T-cell (primary cell): ENCODE measurements around the gene YWHAB. TPM values are rescaled to one million over a fixed set of nuclear protein-coding genes. Genes with fewer than 3 reads are reported as not detected.
"Not testable (repeated sequence)": the region's sequence is repeated elsewhere in the genome, so short reads cannot be mapped to it uniquely, and the experiment has no call there.

Experiments
- ATAC-seq, 4 experiments: fragments of 200-7000 bp in 3 of 4; fragments of 150-1000 bp in 1 of 4; cut with Tn5 transposase; replicated peaks in 1 of 4; 1 replicate in 3 of 4; 2 replicates in 1 of 4; pipeline ENCODE4 v1.10.0; 2021; ENCODE audit warnings: moderate library complexity in 3 of 4, mild to moderate bottlenecking in 2 of 4, moderate number of reproducible peaks in 1 of 4
- CTCF ChIA-PET, 2 donors: fragments of 300-600 bp; sonication (Branson Sonifier 250); formaldehyde crosslinking; loops; one replicate each; lab custom pipeline; 2022; ENCODE audit warnings: antibody characterized with exemption in 2 of 2; lab: Charles Lee
- POLR2A ChIA-PET, 2 donors: fragments of 300-600 bp; sonication (Branson Sonifier 250); formaldehyde crosslinking; loops; one replicate each; lab custom pipeline; 2022; ENCODE audit warnings: antibody characterized with exemption in 2 of 2; lab: Charles Lee
- DNase-seq, 35 experiments: peaks; one replicate each; pipeline versions ENCODE4 v3.0.0 to v3.0.0-alpha.2; 2013 to 2023
- H3K27ac ChIP-seq: one replicate; pipeline ENCODE4 v1.5.1; 2013; ENCODE audit warnings: low read length
- H3K27me3 ChIP-seq, 2 experiments: replicated peaks in 1 of 2; 1 replicate in 1 of 2; 2 replicates in 1 of 2; pipeline versions ENCODE4 v1.6.1 to v1.7.0; 2013; ENCODE audit warnings: low read length in 1 of 2, mixed read lengths in 1 of 2; ENCODE audit not compliant: control insufficient read depth in 2 of 2, insufficient read depth in 2 of 2; ENCODE audit errors: extremely low read depth in 1 of 2
- H3K36me3 ChIP-seq, 2 donors: 1 replicate in 1 of 2; 2 replicates in 1 of 2; pipeline versions ENCODE4 v1.6.1 to v1.7.0; 2013; ENCODE audit warnings: low read length in 1 of 2; ENCODE audit not compliant: control insufficient read depth in 2 of 2, insufficient read depth in 1 of 2; ENCODE audit errors: extremely low read depth in 1 of 2
- H3K4me1 ChIP-seq, 2 experiments: 1 replicate in 1 of 2; 2 replicates in 1 of 2; pipeline versions ENCODE4 v1.6.1 to v1.7.0; 2013; ENCODE audit warnings: low read length in 2 of 2, mixed read lengths in 1 of 2; ENCODE audit not compliant: insufficient read depth in 2 of 2, control insufficient read depth in 1 of 2; ENCODE audit errors: extremely low read depth in 1 of 2
- H3K4me3 ChIP-seq, 2 donors: 1 replicate in 1 of 2; 2 replicates in 1 of 2; pipeline versions ENCODE4 v1.5.1 to v1.7.0; 2013; ENCODE audit warnings: mild to moderate bottlenecking in 2 of 2, low read length in 1 of 2, moderate library complexity in 1 of 2; ENCODE audit not compliant: control insufficient read depth in 1 of 2; ENCODE audit errors: extremely low read depth in 1 of 2
- H3K9me3 ChIP-seq: 2 replicates; pipeline ENCODE4 v1.7.0; 2013
- H3K27ac Mint-ChIP-seq, 2 donors: one replicate each; pipeline ENCODE4 v1.8.0; 2020 to 2021; ENCODE audit warnings: mild to moderate bottlenecking in 2 of 2, mixed read lengths in 2 of 2
- H3K27me3 Mint-ChIP-seq, 2 donors: one replicate each; pipeline ENCODE4 v1.8.0; 2021 to 2022; ENCODE audit warnings: mixed read lengths in 2 of 2
- H3K36me3 Mint-ChIP-seq: one replicate; pipeline ENCODE4 v1.8.0; 2021; ENCODE audit warnings: mixed read lengths
- H3K4me1 Mint-ChIP-seq, 3 donors: one replicate each; pipeline ENCODE4 v1.8.0; 2020 to 2022; ENCODE audit warnings: mixed read lengths in 3 of 3, mild to moderate bottlenecking in 1 of 3
- H3K4me3 Mint-ChIP-seq, 3 donors: one replicate each; pipeline ENCODE4 v1.8.0; 2020 to 2022; ENCODE audit warnings: mild to moderate bottlenecking in 3 of 3, mixed read lengths in 3 of 3, moderate library complexity in 3 of 3
- H3K9me3 Mint-ChIP-seq, 3 donors: one replicate each; pipeline ENCODE4 v1.8.0; 2020 to 2022; ENCODE audit warnings: mixed read lengths in 3 of 3
- WGBS: methylation state at CpG from one replicate; pipeline ENCODE4 v1.1.5; 2013; ENCODE audit warnings: missing lambda C conversion rate; ENCODE audit not compliant: insufficient coverage; 5-methylcytosine and 5-hydroxymethylcytosine counted together
- total RNA-seq, 35 experiments: library from RNA in 6 of 35; stranded (reverse) in 6 of 35; fragments of 120-200 nt in 1 of 35; gene quantifications; one replicate each; pipeline versions ENCODE4 v1.2.1 to v1.2.4 and lab custom pipeline; 2013 to 2026

YWHAB gene
- total RNA-seq, 5 donors from 2014 or later (not counting 1 experiment from before 2014, with no cell fraction given): 198 to 233 (median 205) TPM

DNA sequence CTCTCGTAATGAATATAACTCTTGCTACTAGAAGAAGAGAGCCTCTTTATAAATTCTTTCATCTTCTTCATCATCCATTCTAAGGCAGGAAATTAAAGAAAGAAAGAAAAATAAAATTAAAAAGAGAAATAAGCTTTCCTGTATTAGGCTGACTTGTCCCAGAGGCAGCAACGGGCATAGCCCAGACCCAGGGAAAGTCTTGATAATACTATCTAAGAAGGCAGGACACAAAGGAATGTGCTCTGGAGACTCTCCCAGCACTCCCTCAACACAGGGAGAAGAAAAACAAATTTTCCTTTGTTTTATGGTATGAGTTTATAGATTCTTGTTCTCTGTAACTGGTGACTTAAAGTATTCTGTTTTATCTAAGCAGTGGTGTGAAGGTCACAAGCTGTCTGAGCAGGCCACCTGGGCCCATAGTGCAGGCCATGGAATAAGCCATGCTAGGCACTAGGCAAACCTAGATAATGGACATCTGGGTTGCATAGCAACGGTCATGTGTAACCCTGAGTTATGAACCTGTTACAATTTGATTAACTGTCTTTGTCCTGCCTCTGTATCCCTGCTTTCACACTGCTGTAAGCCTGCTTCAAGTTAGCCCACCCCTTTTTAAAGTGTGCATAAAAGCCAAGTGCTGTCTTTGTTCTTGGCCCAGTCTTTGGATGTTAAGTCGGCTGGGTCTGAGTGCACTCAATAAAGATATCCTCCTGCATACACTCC lies 22.0 kb upstream of the YWHAB start:
- peaks cover 15 to 29% (median 20%) of the 10 kb centered on the region in 3 donors for H3K4me1 Mint-ChIP-seq
- not testable (repeated sequence) for H3K4me3 ChIP-seq, H3K4me3 Mint-ChIP-seq, H3K27ac ChIP-seq, H3K36me3 Mint-ChIP-seq, H3K27ac Mint-ChIP-seq, ATAC-seq, DNase-seq, H3K36me3 ChIP-seq, H3K4me1 ChIP-seq, H3K9me3 Mint-ChIP-seq, H3K9me3 ChIP-seq, H3K27me3 Mint-ChIP-seq
- POLR2A ChIA-PET: interaction anchor here (0.6 to 0.7 kb wide), 2 partner anchors 28 to 563 kb away, joined by 3 to 12 read pairs; no protein-coding TSS in a partner anchor
- H3K27me3 ChIP-seq: peaks cover 2 to 12% of the 10 kb centered on the region in 2 experiments
- CTCF ChIA-PET: interaction anchor here in 1 of 2 donors (0.7 kb wide), 1 partner anchor 27 kb away, joined by 3 read pairs; no protein-coding TSS in a partner anchor
- WGBS: 77% methylated on average over 2 of the region's 4 CpGs

- H3K4me3 ChIP-seq, CTCF ChIA-PET, H3K36me3 ChIP-seq, H3K27me3 Mint-ChIP-seq, POLR2A ChIA-PET, H3K9me3 Mint-ChIP-seq, H3K4me1 ChIP-seq, H3K27ac Mint-ChIP-seq, DNase-seq, ATAC-seq, H3K27ac ChIP-seq, H3K36me3 Mint-ChIP-seq, H3K9me3 ChIP-seq, H3K4me3 Mint-ChIP-seq: not testable (repeated sequence)
- H3K4me1 Mint-ChIP-seq: peaks cover 12 to 23% (median 16%) of the 10 kb centered on the region in 3 donors
- H3K27me3 ChIP-seq: peaks cover 2 to 12% of the 10 kb centered on the region in 2 experiments
- WGBS: 83% methylated on average over 1 of the region's 3 CpGs
These were observed 21.0 kb upstream of the YWHAB start for GRCh38 chr20:44864493-44864892.

- ATAC-seq: no peak
- Histone ChIP-seq H3K27ac (no peak overlapping the region), H3K4me3 (no peak overlapping the region), H3K27me3 (peaks cover 2 to 12% of the 10 kb centered on the region in 2 experiments), H3K4me1 (peaks cover 0 to 6% of the 10 kb centered on the region in 2 experiments), H3K36me3 (no peaks in the 10 kb centered on the region), H3K9me3 (no peaks in the 10 kb centered on the region)
- 58% methylated on average over 7 of the region's 8 CpGs for WGBS
- Mint-ChIP-seq H3K9me3 (no peaks in the 10 kb centered on the region), H3K27me3 (peaks cover 4% of the 10 kb centered on the region in 2 donors), H3K4me1 (peaks cover 12 to 19% (median 13%) of the 10 kb centered on the region in 3 donors), H3K27ac (no peak overlapping the region), H3K36me3 (no peaks in the 10 kb centered on the region), H3K4me3 (peak overlapping the region; percentile 10 to 68 (median 60))
- ChIA-PET POLR2A (interaction anchor here in 1 of 2 donors (0.5 kb wide), 1 partner anchor 115 kb away, joined by 5 read pairs; no protein-coding TSS in a partner anchor), CTCF (interaction anchor here (0.6 to 1.4 kb wide), 8 partner anchors 21 to 649 kb away, joined by 3 to 5 read pairs (median 3); no protein-coding TSS in a partner anchor)
- no peak for DNase-seq
These were observed 18.7 kb upstream of the YWHAB start for GRCh38 chr20:44866703-44867335.

DNA sequence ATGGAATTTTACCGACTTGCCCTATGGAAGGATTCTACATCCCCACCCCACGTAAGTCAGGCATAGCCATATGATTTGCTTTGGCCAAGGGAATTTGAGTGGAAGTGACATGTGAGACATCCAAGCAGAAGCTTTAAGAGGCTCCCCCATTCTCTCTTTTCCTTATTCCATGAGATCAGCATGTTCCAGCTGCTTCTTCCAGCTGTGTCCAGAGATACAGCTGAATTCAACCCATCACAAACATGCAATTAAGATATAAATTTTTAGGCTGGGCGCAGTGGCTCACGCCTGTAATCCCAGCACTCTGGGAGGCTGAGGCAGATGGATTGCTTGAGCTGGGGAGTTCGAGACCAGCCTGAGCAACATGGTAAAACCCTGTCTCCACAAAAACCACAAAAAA lies 16.0 kb upstream of the YWHAB start:
- ChIA-PET POLR2A (interaction anchor here in 1 of 2 donors (0.6 kb wide), 1 partner anchor 183 kb away, joined by 3 read pairs; no protein-coding TSS in a partner anchor), CTCF (no interaction called here)
- no peaks in the 10 kb centered on the region for H3K36me3 ChIP-seq
- H3K27me3 ChIP-seq: peaks cover 2 to 12% of the 10 kb centered on the region in 2 experiments
- peaks cover 8 to 11% (median 9%) of the 10 kb centered on the region in 3 donors for H3K4me1 Mint-ChIP-seq
- no peak overlapping the region for H3K4me3 ChIP-seq
- no CpG with 5 or more reads among the region's 5 CpGs for WGBS
- peaks cover 0 to 6% of the 10 kb centered on the region in 2 experiments for H3K4me1 ChIP-seq
- H3K27me3 Mint-ChIP-seq: peaks cover 3 to 4% of the 10 kb centered on the region in 2 donors
- no peak overlapping the region for H3K27ac Mint-ChIP-seq
- no peaks in the 10 kb centered on the region for H3K9me3 Mint-ChIP-seq
- ATAC-seq: no peak
- no peak overlapping the region for H3K4me3 Mint-ChIP-seq
- no peak overlapping the region for H3K27ac ChIP-seq
- no peaks in the 10 kb centered on the region for H3K9me3 ChIP-seq
- no peaks in the 10 kb centered on the region for H3K36me3 Mint-ChIP-seq
- DNase-seq: no peak

DNA sequence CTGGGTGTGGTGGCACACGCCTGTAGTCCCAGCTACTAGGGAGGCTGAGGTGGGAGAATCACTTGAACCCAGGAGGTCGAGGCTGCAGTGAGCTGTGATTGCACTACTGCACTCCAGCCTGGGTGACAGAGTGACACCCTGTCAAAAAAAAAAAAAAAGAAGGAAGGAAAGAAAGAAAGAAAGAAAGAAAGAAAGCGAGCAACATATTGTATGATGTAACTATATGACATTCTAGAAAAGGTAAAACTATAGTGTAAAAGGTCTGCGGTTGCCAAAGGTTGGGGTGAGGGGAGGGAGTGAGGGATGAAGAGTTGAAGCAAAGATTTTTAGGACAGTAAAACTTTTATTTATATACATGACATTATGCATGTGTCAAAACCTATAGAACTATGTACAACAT lies 3.1 kb upstream of the YWHAB start:
- Mint-ChIP-seq H3K27ac (peak overlapping the region; percentile 7 to 96), H3K4me1 (peaks cover 41 to 49% (median 44%) of the 10 kb centered on the region in 3 donors)
- WGBS: no CpG with 5 or more reads among the region's 4 CpGs
- H3K4me1 ChIP-seq: peaks cover 11 to 15% of the 10 kb centered on the region in 2 experiments
- H3K27ac ChIP-seq, DNase-seq, H3K4me3 Mint-ChIP-seq, H3K27me3 ChIP-seq, H3K4me3 ChIP-seq, POLR2A ChIA-PET, H3K36me3 Mint-ChIP-seq, H3K36me3 ChIP-seq, H3K27me3 Mint-ChIP-seq, ATAC-seq, H3K9me3 ChIP-seq, H3K9me3 Mint-ChIP-seq: not testable (repeated sequence)
- CTCF ChIA-PET: interaction anchor here in 1 of 2 donors (1.1 kb wide), 1 partner anchor 10 kb away, joined by 3 read pairs; no protein-coding TSS in a partner anchor

DNA sequence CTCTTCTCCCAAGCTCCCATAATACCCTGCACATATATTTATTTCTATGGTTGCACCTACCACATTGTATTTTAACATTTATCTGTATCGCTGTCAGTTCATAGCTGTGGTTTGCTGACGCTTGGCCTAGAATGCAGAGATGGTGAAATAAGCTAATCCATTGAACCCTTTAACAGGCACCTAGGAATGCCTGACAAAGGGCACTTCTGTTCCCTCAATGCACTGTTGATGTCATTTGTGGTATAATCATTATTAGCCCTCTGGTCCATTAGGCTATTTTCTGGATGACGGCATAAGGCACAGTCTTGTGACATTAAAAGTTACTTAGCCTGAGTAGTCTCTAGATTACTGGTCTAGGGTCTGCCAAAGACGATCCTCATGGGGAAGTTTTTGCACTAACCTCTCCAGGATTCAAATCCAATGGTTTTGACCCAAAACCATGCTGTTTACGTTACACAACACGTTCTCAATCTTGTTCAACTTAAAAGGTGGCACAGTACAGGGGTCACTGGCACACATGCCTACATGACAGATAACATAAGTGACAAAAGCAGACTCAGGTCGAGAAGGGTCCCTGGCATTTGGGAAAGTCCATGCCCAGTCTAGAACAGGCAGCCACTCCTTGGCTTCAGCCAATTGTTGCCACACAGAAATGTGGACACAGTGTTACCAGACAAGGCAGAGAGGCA lies 2.1 kb upstream of the YWHAB start:
- Histone ChIP-seq H3K4me1 (peaks cover 15 to 25% of the 10 kb centered on the region in 2 experiments), H3K9me3 (no peaks in the 10 kb centered on the region), H3K36me3 (peaks cover 0 to 2% of the 10 kb centered on the region in 2 donors), H3K27ac (no peak overlapping the region), H3K4me3 (no peak overlapping the region), H3K27me3 (no peaks in the 10 kb centered on the region)
- DNase-seq (no peak), ATAC-seq (no peak)
- ChIA-PET CTCF (interaction anchor here in 1 of 2 donors (0.6 kb wide), 1 partner anchor 487 kb away, joined by 5 read pairs; no protein-coding TSS in a partner anchor), POLR2A (no interaction called here)
- no peaks in the 10 kb centered on the region for H3K9me3 Mint-ChIP-seq
- no peaks in the 10 kb centered on the region for H3K36me3 Mint-ChIP-seq
- H3K4me1 Mint-ChIP-seq: peaks cover 51 to 58% (median 52%) of the 10 kb centered on the region in 3 donors
- H3K4me3 Mint-ChIP-seq: peak overlapping the region; percentile 93 to 96 (median 95)
- WGBS: 94% methylated on average over 5 of the region's 7 CpGs
- peak overlapping the region; percentile 96 to 98 for H3K27ac Mint-ChIP-seq
- H3K27me3 Mint-ChIP-seq: no peaks in the 10 kb centered on the region
